Stimulated activated CD4-positive, alpha-beta T cell treated with anti-CD3 and anti-CD28 coated beads, Interleukin-4, amount 100 ng/mL, for 24 hours (primary cell): ENCODE measurements around the gene VAT1.

Experiments used
- DNase-seq: peaks from one replicate; pipeline ENCODE4 v3.0.0-alpha.2; 2020

VAT1 gene

GRCh38 chr17:42967925-42968324 is 54.3 kb downstream of the VAT1 start:
- DNase-seq = no peak
